SHP77 treated with DMSO at 0.1 percent for 48 hours (cell line): ENCODE results near the gene PLEKHA5.
"Not testable (repeated sequence)": the region's sequence is repeated elsewhere in the genome, so short reads cannot be mapped to it uniquely, and the experiment has no call there.

Source experiments
- DNase-seq: peaks from one replicate; lab custom pipeline; 2025; lab: John Stamatoyannopoulos, UW

The PLEKHA5 gene

GRCh38 chr12:19169222-19169621 is 39.7 kb downstream of the PLEKHA5 start:
- DNase-seq, result no peak

GRCh38 chr12:19170286-19170685 is 40.8 kb downstream of the PLEKHA5 start:
- DNase-seq, result not testable (repeated sequence)

DNA sequence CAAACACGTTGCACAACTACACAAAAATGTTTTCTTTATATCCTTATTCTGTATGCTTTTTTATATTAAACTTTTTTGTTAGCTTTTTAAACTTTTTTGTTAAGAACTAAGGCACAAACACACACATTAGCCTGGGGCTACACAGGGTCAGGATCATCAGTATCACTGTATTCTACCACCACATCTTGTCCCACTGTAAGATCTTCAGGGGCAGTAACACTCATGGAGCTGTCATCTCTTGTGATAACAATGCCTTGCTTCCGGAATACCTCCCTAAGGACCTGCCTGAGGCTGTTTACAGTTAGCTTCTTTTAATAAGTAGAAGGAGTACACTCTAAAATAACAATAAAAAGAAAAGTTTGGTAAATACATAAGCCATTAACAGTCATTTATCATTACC is 42.2 kb downstream of the PLEKHA5 start:
- DNase-seq, result no peak

DNA sequence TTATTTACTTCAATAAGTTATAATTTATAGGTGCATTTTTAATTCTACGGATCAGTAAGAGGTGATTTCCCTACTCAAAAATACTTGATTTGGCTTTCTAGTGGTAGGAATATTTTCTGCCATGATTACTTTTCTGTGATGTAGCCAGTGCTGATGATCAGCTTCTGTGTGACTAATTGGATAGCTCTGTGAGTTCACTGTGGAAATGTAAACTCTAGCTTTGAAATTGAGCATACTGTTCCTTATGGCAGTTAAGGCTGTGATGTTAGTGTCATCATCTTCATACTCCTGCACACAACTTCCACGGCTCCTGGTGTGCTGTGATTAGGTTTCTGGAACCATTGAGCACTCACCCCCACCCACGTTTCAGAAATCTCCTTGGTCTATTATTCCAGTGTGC is 48.2 kb downstream of the PLEKHA5 start:
- DNase-seq, result no peak

DNA sequence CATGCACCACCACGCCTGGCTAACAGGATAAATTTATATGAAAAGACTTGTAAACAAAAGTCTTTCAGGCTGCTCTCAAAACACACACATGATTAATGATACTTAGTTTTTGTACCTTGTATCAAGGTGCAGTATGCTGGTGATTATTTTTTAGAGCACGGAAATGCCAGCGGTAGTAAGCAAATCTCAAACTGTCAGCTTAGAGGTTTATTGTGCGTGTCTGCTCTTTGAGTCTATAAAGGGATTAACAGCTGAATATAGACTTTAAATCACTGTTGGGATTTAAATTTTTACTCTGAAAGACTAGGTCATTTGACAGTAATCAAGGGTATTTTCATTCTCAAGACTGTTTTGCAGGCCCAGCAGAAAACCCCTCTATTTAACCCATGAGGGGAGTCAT is 50.5 kb downstream of the PLEKHA5 start:
- no peak for DNase-seq

- DNase-seq, result no peak
Observed at GRCh38 chr12:19181666-19182426, 52.3 kb downstream of the PLEKHA5 start.

- DNase-seq, result no peak
Observed at GRCh38 chr12:19183121-19183838, 53.7 kb downstream of the PLEKHA5 start.

GRCh38 chr12:19185262-19185929 is 55.9 kb downstream of the PLEKHA5 start:
- no peak for DNase-seq

DNA sequence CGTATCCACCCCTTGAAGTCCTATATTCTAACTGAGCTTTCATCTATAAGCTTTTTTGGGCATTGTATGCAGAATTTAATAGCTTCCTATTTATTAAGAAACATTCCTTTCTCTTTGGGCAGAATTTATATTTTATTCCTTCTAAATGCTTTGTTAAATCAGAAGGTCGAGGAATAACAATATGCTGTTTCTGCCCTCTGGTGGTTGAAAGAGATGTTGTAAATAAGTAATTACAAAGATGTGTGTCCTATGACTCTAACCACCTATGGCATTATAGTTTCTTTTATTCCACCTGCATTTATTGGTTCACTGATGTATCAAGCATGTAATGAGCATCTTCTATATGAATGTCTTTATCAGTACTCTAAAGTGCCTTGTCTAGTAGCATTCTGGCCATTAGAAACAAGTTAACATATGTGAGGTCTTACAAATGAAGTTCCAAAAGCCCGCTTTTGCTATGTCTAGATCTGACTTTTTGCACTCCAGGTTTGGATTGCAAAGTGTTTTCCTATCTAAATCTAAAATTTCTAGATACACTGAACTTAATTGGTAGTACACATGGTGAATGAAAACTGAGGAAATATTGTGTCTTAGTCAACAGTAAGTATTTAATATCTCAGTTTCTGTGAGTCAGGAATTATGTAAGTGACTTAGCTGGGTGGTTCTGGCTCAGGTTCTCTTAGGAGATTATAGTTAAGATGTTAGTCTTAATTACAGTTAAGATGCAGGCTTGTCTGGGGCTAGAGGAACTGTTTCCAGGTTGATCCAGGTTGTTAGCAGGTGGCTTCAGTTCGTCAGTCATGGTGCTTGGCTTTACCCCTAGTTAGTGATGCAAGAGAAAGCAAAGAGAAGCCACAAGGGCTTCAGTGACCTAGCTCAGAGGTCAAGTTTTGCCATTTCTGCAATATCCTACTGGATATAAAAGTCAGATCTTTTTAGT is 57.5 kb downstream of the PLEKHA5 start:
- DNase-seq, result no peak

GRCh38 chr12:19189522-19189921 is 60.0 kb downstream of the PLEKHA5 start:
- DNase-seq, result no peak

- DNase-seq, result no peak
Observed at GRCh38 chr12:19190292-19191031, 60.9 kb downstream of the PLEKHA5 start.

DNA sequence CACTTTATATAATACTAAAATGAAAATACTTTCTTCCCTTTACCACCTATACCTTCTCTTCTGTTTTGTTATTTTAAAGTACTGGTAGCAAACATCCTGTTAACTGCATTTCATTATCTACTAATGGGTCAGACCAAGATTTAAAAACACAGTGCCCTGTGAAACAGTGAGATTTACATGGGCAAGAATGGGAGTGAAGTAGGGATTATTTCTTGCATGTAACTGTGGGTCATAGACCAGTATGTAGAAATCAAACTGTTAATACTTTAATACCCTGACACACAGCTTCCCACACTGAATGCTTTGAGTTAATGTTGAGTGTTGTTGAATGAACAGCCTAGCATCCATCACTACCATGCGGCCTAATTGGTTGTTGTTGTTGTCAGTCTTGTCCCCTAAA is 61.6 kb downstream of the PLEKHA5 start:
- DNase-seq, result no peak

GRCh38 chr12:19191563-19191962 is 62.0 kb downstream of the PLEKHA5 start:
- DNase-seq, result no peak

DNA sequence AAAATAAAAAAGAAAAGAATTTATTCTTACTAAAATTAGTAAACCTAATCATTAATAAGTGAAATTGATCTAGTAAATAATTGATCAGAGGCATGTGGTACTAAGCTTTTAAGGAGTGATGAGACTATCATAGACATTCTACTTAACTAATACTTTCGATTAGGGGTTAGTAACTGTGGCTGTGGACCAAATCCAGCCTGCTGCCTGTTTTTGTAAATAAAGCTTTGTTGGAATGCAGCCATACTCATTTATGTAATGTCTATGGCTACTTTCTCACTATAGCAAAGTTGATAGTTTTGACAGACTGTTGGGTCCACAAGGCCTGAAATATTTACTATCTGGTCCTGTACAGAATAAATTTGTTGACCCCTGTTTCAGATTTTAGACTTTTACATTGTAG is 63.2 kb downstream of the PLEKHA5 start:
- no peak for DNase-seq

GRCh38 chr12:19194963-19195362 is 65.4 kb downstream of the PLEKHA5 start:
- DNase-seq, result no peak

- peak; percentile 5 for DNase-seq
Observed at GRCh38 chr12:19196959-19197630, 67.6 kb downstream of the PLEKHA5 start.

DNA sequence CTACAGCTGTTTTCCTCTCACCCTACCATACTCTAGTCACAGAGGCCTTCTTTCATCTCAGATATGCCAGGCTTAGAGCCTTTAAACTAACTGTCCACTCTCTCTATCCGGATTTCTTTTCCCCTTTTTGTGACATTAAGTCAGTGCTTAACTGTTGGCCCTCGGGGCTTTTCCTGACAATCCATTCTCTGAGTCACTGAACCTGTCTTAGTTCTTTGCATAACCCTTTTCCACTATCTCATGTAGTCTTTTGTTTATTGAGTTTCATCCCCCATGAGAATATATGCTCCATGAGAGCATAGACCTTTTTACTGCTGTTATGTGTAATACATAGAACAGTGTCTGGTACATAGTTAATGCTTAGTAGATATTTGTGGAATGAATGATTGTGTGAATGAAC is 68.7 kb downstream of the PLEKHA5 start:
- DNase-seq, result no peak

GRCh38 chr12:19199332-19199731 is 69.8 kb downstream of the PLEKHA5 start:
- no peak for DNase-seq

DNA sequence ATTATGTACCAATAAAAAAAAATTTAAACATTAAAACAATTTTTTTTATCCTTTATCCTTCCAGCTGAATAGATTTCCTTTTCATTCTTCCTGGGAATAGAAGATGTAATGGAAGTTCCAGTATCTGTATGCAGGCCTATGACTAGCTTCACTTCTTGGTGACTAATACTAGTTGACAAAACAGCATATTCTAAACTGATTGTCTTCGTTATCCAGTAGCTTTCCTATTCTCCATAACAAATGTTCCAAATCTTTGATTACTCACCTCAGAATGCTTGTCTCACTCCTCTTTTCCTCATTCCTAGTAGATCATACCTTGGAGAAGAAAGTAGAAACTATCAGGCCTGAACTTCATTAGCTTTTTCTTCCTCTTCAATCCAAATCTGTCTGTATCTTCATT is 70.7 kb downstream of the PLEKHA5 start:
- DNase-seq, result no peak

- no peak for DNase-seq
Observed at GRCh38 chr12:19201661-19202060, 72.1 kb downstream of the PLEKHA5 start.

GRCh38 chr12:19203013-19203412 is 73.5 kb downstream of the PLEKHA5 start:
- DNase-seq, result no peak
